ENCODE data around the gene TLX1.

TLX1 gene

DNA sequence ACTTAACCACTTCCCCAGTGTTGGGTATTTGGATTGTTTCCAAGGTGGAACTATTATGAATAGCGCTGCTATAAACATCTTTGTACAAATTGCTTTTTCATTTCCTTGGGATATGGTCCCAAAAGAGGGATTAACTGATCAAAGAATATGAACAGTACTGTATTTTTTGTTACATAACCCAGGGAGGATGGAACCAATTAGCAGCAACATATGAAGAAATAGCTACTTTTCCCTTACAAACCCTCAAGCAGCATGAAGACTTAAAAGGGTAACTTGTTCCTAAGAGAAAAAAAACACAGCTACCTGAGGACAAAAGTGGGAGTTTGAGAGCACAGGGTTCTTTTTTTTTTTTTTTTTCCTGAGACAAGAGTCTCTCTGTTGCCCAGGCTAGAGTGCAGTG, 13.1 kb upstream of the TLX1 start:
- H3K27me3 ChIP-seq (ENCODE audit: insufficient read depth, low read length): no peaks in the 10 kb centered on the region
- no peaks in the 10 kb centered on the region for H4K20me1 ChIP-seq (ENCODE audit: insufficient read depth, low read length)
- no peak for TF ChIP-seq EZH2 (IDR thresholded peaks at IDR 0.05; ENCODE audit: borderline replicate concordance, low read length)
- TF ChIP-seq, protein P1, sequence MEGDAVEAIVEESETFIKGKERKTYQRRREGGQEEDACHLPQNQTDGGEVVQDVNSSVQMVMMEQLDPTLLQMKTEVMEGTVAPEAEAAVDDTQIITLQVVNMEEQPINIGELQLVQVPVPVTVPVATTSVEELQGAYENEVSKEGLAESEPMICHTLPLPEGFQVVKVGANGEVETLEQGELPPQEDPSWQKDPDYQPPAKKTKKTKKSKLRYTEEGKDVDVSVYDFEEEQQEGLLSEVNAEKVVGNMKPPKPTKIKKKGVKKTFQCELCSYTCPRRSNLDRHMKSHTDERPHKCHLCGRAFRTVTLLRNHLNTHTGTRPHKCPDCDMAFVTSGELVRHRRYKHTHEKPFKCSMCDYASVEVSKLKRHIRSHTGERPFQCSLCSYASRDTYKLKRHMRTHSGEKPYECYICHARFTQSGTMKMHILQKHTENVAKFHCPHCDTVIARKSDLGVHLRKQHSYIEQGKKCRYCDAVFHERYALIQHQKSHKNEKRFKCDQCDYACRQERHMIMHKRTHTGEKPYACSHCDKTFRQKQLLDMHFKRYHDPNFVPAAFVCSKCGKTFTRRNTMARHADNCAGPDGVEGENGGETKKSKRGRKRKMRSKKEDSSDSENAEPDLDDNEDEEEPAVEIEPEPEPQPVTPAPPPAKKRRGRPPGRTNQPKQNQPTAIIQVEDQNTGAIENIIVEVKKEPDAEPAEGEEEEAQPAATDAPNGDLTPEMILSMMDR (IDR thresholded peaks at IDR 0.05; ENCODE audit: low read length): no peak
- H3K4me3 ChIP-seq (ENCODE audit: low read depth, low read length, poor library complexity, severe bottlenecking): no peak overlapping the region
- H3K4me2 ChIP-seq (ENCODE audit: low read length): no peak overlapping the region
- no peak overlapping the region for H3K9ac ChIP-seq (ENCODE audit: low read length)
- H3K79me2 ChIP-seq (ENCODE audit: insufficient read depth, low read length): no peaks in the 10 kb centered on the region
- H3K4me1 ChIP-seq (ENCODE audit: insufficient read depth, low read length, severe bottlenecking): peaks cover 10% of the 10 kb centered on the region
- H3K9me3 ChIP-seq (ENCODE audit: low read length): no peaks in the 10 kb centered on the region
- no peaks in the 10 kb centered on the region for H3K9me2 ChIP-seq (ENCODE audit: low read depth, low read length)
- H3F3A ChIP-seq (ENCODE audit: insufficient read depth, low read length): no peaks in the 10 kb centered on the region
- no peak overlapping the region for H3K27ac ChIP-seq (ENCODE audit: low read depth, low read length, poor library complexity, severe bottlenecking)
- no peaks in the 10 kb centered on the region for H3K36me3 ChIP-seq (ENCODE audit: insufficient read depth, low read length)
- no peak overlapping the region for H2AFZ ChIP-seq (ENCODE audit: low read length)

DNA sequence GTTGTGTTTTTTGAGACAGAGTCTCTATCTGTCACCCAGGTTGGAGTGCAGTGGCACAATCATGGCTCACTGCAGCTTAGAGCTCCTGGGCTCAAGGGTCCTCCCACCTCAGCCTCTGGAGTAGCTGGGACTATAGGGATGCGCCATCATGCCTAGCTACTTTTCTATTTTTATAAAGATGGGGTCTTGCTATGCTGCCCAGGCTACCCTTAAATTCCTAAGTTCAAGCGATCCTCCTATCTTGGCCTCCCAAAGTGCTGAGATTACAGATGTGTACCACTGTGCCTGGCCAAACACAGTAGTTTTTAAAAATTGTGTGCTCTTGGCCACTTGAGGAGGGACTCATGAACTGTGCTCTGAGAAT, 10.6 kb upstream of the TLX1 start:
- no peaks in the 10 kb centered on the region for H3K27me3 ChIP-seq (ENCODE audit: insufficient read depth, low read length)

DNA sequence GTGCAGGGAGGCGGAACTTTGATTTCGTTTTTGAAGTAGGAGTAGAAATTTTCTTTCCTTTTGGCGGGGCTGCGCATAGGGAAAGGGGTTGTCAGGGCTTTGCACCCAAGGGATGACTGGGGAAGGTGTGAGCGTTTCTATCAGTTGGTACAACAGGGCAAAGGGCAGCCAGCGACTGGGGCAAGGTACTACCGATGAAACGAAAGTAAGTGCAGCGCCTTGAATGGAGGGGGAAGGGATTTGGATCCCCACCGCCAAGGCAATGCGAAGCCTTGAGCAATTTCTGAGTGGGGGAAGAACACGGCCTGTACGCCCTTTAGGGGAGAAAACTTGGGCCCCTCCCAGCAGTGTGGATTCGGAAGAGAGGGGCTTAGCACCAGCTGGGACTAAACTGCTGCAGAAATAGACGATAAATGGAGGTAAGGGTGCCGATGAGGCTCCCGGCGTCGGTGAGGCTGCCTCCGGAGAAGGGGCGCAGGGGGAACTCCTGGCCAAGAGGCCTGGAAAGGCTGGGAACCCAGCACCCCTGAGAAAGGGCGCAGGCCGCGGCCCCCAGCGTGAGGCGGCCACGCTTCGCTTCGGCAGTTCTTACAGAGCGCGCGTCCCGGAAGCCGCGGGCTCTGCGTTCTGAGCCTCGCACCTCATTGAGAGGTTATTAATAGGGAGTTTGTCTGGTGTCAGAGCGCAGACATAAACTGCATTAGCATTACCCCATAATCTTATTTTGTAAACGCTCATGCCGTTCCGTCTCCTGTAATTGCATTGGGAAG, 10.0 kb upstream of the TLX1 start:
- Histone ChIP-seq H3K36me3 (ENCODE audit: insufficient read depth, low read length) (no peaks in the 10 kb centered on the region), H3K9ac (ENCODE audit: low read length) (peak overlapping the region; percentile 50; the same call in 1 of the 2 replicates), H3K4me2 (ENCODE audit: low read length) (peak overlapping the region; percentile 67), H3K9me2 (ENCODE audit: low read depth, low read length) (no peaks in the 10 kb centered on the region), H2AFZ (ENCODE audit: low read length) (no peak overlapping the region), H3K9me3 (ENCODE audit: low read length) (no peaks in the 10 kb centered on the region), H4K20me1 (ENCODE audit: insufficient read depth, low read length) (no peaks in the 10 kb centered on the region), H3K4me1 (ENCODE audit: insufficient read depth, low read length, severe bottlenecking) (peaks cover 10% of the 10 kb centered on the region), H3K27me3 (ENCODE audit: insufficient read depth, low read length) (no peaks in the 10 kb centered on the region), H3K27ac (ENCODE audit: low read depth, low read length, poor library complexity, severe bottlenecking) (no peak overlapping the region), H3K79me2 (ENCODE audit: insufficient read depth, low read length) (no peaks in the 10 kb centered on the region), H3F3A (ENCODE audit: insufficient read depth, low read length) (no peaks in the 10 kb centered on the region), H3K4me3 (ENCODE audit: low read depth, low read length, poor library complexity, severe bottlenecking) (peak overlapping the region; percentile 45)
- no peak for TF ChIP-seq EZH2 (IDR thresholded peaks at IDR 0.05; ENCODE audit: borderline replicate concordance, low read length)

More for the DNA sequence above, 10.6 kb upstream of the TLX1 start:
- H3K27ac ChIP-seq (ENCODE audit: low read depth, low read length, poor library complexity, severe bottlenecking): no peak overlapping the region
- no peaks in the 10 kb centered on the region for H3K9me2 ChIP-seq (ENCODE audit: low read depth, low read length)
- H3K79me2 ChIP-seq (ENCODE audit: insufficient read depth, low read length): no peaks in the 10 kb centered on the region
- no peaks in the 10 kb centered on the region for H4K20me1 ChIP-seq (ENCODE audit: insufficient read depth, low read length)
- H2AFZ ChIP-seq (ENCODE audit: low read length): no peak overlapping the region
- H3K4me1 ChIP-seq (ENCODE audit: insufficient read depth, low read length, severe bottlenecking): peaks cover 10% of the 10 kb centered on the region
- no peaks in the 10 kb centered on the region for H3K9me3 ChIP-seq (ENCODE audit: low read length)
- no peaks in the 10 kb centered on the region for H3F3A ChIP-seq (ENCODE audit: insufficient read depth, low read length)
- TF ChIP-seq, protein P1 (IDR thresholded peaks at IDR 0.05; ENCODE audit: low read length): no peak
- no peak for TF ChIP-seq EZH2 (IDR thresholded peaks at IDR 0.05; ENCODE audit: borderline replicate concordance, low read length)
- no peaks in the 10 kb centered on the region for H3K36me3 ChIP-seq (ENCODE audit: insufficient read depth, low read length)
- H3K4me2 ChIP-seq (ENCODE audit: low read length): peak overlapping the region; percentile 67; the same call in 1 of the 2 replicates
- H3K4me3 ChIP-seq (ENCODE audit: low read depth, low read length, poor library complexity, severe bottlenecking): peak overlapping the region; percentile 45
- no peak overlapping the region for H3K9ac ChIP-seq (ENCODE audit: low read length)

DNA sequence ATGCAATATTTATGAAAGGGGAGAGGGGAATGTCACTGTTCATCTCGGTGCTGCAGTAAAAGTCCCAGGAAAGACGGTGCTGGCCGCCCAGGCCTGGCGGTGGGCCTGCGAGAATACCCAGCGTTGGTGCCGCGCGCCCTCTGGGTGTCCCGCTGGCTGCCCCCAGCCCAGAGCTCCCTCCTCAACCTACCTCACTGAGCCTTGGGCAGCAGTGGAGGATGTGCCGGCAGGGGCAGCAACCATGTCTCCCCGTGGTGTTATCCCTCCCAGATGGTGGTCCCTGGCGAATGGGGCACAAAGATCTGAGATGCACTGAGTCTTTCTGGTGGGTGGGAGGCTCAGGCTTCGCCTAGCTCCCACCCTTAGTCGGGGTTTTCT, 9.5 kb upstream of the TLX1 start:
- Histone ChIP-seq H2AFZ (ENCODE audit: low read length) (no peak overlapping the region), H3K4me1 (ENCODE audit: insufficient read depth, low read length, severe bottlenecking) (peaks cover 10% of the 10 kb centered on the region), H3F3A (ENCODE audit: insufficient read depth, low read length) (no peaks in the 10 kb centered on the region), H3K36me3 (ENCODE audit: insufficient read depth, low read length) (no peaks in the 10 kb centered on the region), H4K20me1 (ENCODE audit: insufficient read depth, low read length) (no peaks in the 10 kb centered on the region), H3K27ac (ENCODE audit: low read depth, low read length, poor library complexity, severe bottlenecking) (no peak overlapping the region), H3K9ac (ENCODE audit: low read length) (no peak overlapping the region), H3K79me2 (ENCODE audit: insufficient read depth, low read length) (no peaks in the 10 kb centered on the region), H3K27me3 (ENCODE audit: insufficient read depth, low read length) (no peaks in the 10 kb centered on the region), H3K4me2 (ENCODE audit: low read length) (0 out of 2 replicates have a peak overlapping the region, but pooled peaks have one; percentile 67), H3K9me2 (ENCODE audit: low read depth, low read length) (no peaks in the 10 kb centered on the region), H3K9me3 (ENCODE audit: low read length) (no peaks in the 10 kb centered on the region), H3K4me3 (ENCODE audit: low read depth, low read length, poor library complexity, severe bottlenecking) (peak overlapping the region; percentile 45)
- TF ChIP-seq, protein P1 (IDR thresholded peaks at IDR 0.05; ENCODE audit: low read length): no peak
- no peak for TF ChIP-seq EZH2 (IDR thresholded peaks at IDR 0.05; ENCODE audit: borderline replicate concordance, low read length)

All from OCI-LY1 (cell line).